GM23248 (cell line): ENCODE measurements around the gene INCA1. TPM values are rescaled to one million over a fixed set of nuclear protein-coding genes. Genes with fewer than 3 reads are reported as not detected.

ENCODE experiments used
- DNase-seq: peaks from one replicate; pipeline ENCODE4 v3.0.0-alpha.2; 2015
- H2AFZ ChIP-seq: fragments of 200-600 bp; sonication (generic); 2 replicates; pipeline ENCODE4 v1.6.1; 2016; ENCODE audit warnings: antibody characterized with exemption
- H3F3A ChIP-seq: fragments of 200-600 bp; sonication (generic); 2 replicates; pipeline ENCODE4 v1.6.1; 2016; ENCODE audit warnings: mild to moderate bottlenecking, antibody characterized with exemption, mixed run types; ENCODE audit not compliant: insufficient read depth
- H3K27ac ChIP-seq: fragments of 200-600 bp; sonication (generic); 2 replicates; pipeline ENCODE4 v1.5.1; 2016; ENCODE audit warnings: mild to moderate bottlenecking
- H3K27me3 ChIP-seq: fragments of 200-600 bp; sonication (generic); replicated peaks from 2 replicates; pipeline ENCODE4 v1.6.1; 2016; ENCODE audit warnings: mild to moderate bottlenecking; ENCODE audit not compliant: insufficient read depth
- H3K36me3 ChIP-seq: fragments of 200-600 bp; sonication (generic); 2 replicates; pipeline ENCODE4 v1.6.1; 2016; ENCODE audit warnings: low read depth, mild to moderate bottlenecking
- H3K4me1 ChIP-seq: fragments of 200-600 bp; sonication (generic); 2 replicates; pipeline ENCODE4 v1.6.1; 2016; ENCODE audit warnings: mild to moderate bottlenecking; ENCODE audit not compliant: insufficient read depth
- H3K4me2 ChIP-seq: fragments of 200-600 bp; sonication (generic); one replicate; pipeline ENCODE4 v1.6.1; 2016; ENCODE audit warnings: mild to moderate bottlenecking; ENCODE audit not compliant: unreplicated experiment
- H3K4me3 ChIP-seq: fragments of 200-600 bp; sonication (generic); 2 replicates; pipeline ENCODE4 v1.5.1; 2016; ENCODE audit warnings: mild to moderate bottlenecking
- H3K79me2 ChIP-seq: fragments of 200-600 bp; sonication (generic); 2 replicates; pipeline ENCODE4 v1.6.1; 2016; ENCODE audit warnings: mild to moderate bottlenecking; ENCODE audit not compliant: insufficient read depth
- H3K9ac ChIP-seq: fragments of 200-600 bp; sonication (generic); 2 replicates; pipeline ENCODE4 v1.6.1; 2016; ENCODE audit warnings: mild to moderate bottlenecking
- H3K9me2 ChIP-seq: fragments of 200-600 bp; sonication (generic); 2 replicates; pipeline ENCODE4 v1.6.1; 2016; ENCODE audit warnings: mixed run types, mild to moderate bottlenecking, moderate library complexity; ENCODE audit not compliant: insufficient read depth
- H3K9me3 ChIP-seq: fragments of 200-600 bp; sonication (generic); one replicate; pipeline ENCODE4 v1.6.1; 2017; ENCODE audit warnings: low read depth
- H4K20me1 ChIP-seq: fragments of 200-600 bp; sonication (generic); 2 replicates; pipeline ENCODE4 v1.6.0; 2016; ENCODE audit not compliant: insufficient read depth
- EZH2 ChIP-seq: fragments of 200-600 bp; sonication (generic); IDR thresholded peaks from 2 replicates; pipeline ENCODE4 v1.6.1; 2018; ENCODE audit warnings: antibody characterized with exemption, mild to moderate bottlenecking; ENCODE audit not compliant: insufficient read depth, poor library complexity, severe bottlenecking
- EZH2phosphoT487 ChIP-seq: fragments of 200-600 bp; sonication (generic); IDR thresholded peaks from 2 replicates; pipeline ENCODE4 v1.6.1; 2018; ENCODE audit warnings: antibody characterized with exemption, moderate library complexity, mild to moderate bottlenecking, low read depth; ENCODE audit not compliant: insufficient read depth
- WGBS, 2 experiments: methylation state at CpG; one replicate each; pipeline ENCODE4 v1.1.6; 2015 to 2017; ENCODE audit warnings: low lambda C conversion rate in 2 of 2, low coverage in 1 of 2; ENCODE audit errors: missing lambda C conversion rate in 2 of 2; 5-methylcytosine and 5-hydroxymethylcytosine counted together
- in situ Hi-C: fragments of 300-500 bp; cut with MboI; formaldehyde crosslinking; loops from 2 replicates; pipeline ENCODE4 v1.15.0; 2020
- polyA plus RNA-seq: library from polyadenylated mRNA; unstranded; fragments of >200 nt; fragmentation: Nextera tagmentation; extraction: Ambion mirVana; gene quantifications from 2 replicates; pipeline ENCODE4 v1.2.1, GENCODE V29; 2016
- total RNA-seq: library from RNA; depleted of rRNA; stranded (reverse); fragments of >200 nt; shearing (Covaris generic); gene quantifications from 2 replicates; pipeline ENCODE4 v1.2.3, GENCODE V29; 2014

INCA1 gene
- total and polyA plus RNA-seq, 2 experiments from 2014 or later: 0.32 to 1.2 TPM

GRCh38 chr17:4969551-4970173 lies 27.7 kb downstream of the INCA1 start:
- H3K9ac ChIP-seq: peak overlapping the region; percentile 91
- no peaks in the 10 kb centered on the region for H3K9me3 ChIP-seq
- in situ Hi-C loops: no loop called here
- H3K36me3 ChIP-seq: no peaks in the 10 kb centered on the region; the same call in 1 of the 2 replicates
- H3K27ac ChIP-seq: peak overlapping the region; percentile 96
- peaks cover 24% of the 10 kb centered on the region for H3K4me1 ChIP-seq
- H3F3A ChIP-seq: peaks cover 45% of the 10 kb centered on the region
- H3K9me2 ChIP-seq: no peaks in the 10 kb centered on the region
- TF ChIP-seq EZH2: no peak
- no peak for TF ChIP-seq EZH2phosphoT487
- H3K27me3 ChIP-seq: no peaks in the 10 kb centered on the region
- 81 to 82% methylated on average over 16 of the region's 16 CpGs for WGBS, 2 experiments
- no peak overlapping the region for H2AFZ ChIP-seq
- H3K4me2 ChIP-seq: peak overlapping the region; percentile 87
- no peak overlapping the region; the same call in 1 of the 2 replicates for H3K4me3 ChIP-seq
- H3K79me2 ChIP-seq: peaks cover 15% of the 10 kb centered on the region
- peak; percentile 65 for DNase-seq
- H4K20me1 ChIP-seq: no peaks in the 10 kb centered on the region

DNA sequence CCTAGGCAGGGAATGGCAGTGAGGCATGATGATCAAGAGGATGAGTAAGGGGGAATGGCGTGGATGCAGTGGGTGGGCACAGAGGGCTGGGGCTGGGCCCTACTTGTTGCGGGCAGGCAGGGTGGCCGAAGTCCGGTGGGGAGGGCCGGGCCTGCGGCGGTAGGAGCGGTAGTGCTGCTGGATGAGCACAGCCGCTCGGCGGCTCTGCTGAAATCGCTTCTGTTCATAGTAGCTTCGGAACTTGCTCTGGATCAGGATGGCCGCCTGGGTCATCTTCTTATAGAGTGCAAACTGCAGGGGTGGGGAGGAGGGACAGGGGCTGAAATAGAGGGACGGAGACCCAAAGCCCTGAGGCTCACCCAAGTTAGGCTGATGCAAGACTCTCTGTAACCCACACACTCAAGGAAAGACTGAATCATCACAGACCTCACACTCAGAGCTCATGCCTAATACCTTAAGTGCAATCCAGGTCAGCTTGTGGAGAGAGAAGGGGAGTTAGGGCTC lies 28.2 kb downstream of the INCA1 start:
- WGBS, 2 experiments: 79 to 81% methylated on average over 11 to 15 of the region's 15 CpGs
- Histone ChIP-seq H3K4me2 (peak overlapping the region; percentile 87), H3F3A (peaks cover 45% of the 10 kb centered on the region), H3K79me2 (peaks cover 19% of the 10 kb centered on the region), H3K27ac (peak overlapping the region; percentile 96), H3K4me3 (peak overlapping the region; percentile 85), H3K36me3 (no peaks in the 10 kb centered on the region), H3K4me1 (peaks cover 24% of the 10 kb centered on the region), H3K27me3 (no peaks in the 10 kb centered on the region), H3K9ac (peak overlapping the region; percentile 91), H4K20me1 (no peaks in the 10 kb centered on the region), H2AFZ (no peak overlapping the region), H3K9me2 (no peaks in the 10 kb centered on the region), H3K9me3 (no peaks in the 10 kb centered on the region)
- no peak for TF ChIP-seq EZH2
- in situ Hi-C loops: no loop called here
- DNase-seq: peak; percentile 93

- DNase-seq: peak; percentile 37
Measured at GRCh38 chr17:4968486-4969046, 28.8 kb downstream of the INCA1 start.

GRCh38 chr17:4967539-4968485 lies 29.5 kb downstream of the INCA1 start, which contains the start of gene SPAG7:
SPAG7 (minus strand) TSS chr17:4967817; CDS start chr17:4967804, 13 bp downstream.
- peaks cover 45% of the 10 kb centered on the region for H3F3A ChIP-seq
- H3K27ac ChIP-seq: peak within 1 kb of the TSS; percentile 96
- TF ChIP-seq EZH2phosphoT487: no peak
- no peak for TF ChIP-seq EZH2
- peak; percentile 97 for DNase-seq
- H3K9me2 ChIP-seq: no peaks in the 10 kb centered on the region
- H3K36me3 ChIP-seq: no peaks in the 10 kb centered on the region
- peaks cover 24% of the 10 kb centered on the region for H3K79me2 ChIP-seq
- no peaks in the 10 kb centered on the region for H4K20me1 ChIP-seq
- H2AFZ ChIP-seq: peak within 1 kb of the TSS; percentile 55
- no peaks in the 10 kb centered on the region for H3K9me3 ChIP-seq
- H3K4me3 ChIP-seq: peak within 1 kb of the TSS; percentile 85
- H3K27me3 ChIP-seq: no peaks in the 10 kb centered on the region
- peak within 1 kb of the TSS; percentile 91 for H3K9ac ChIP-seq
- in situ Hi-C loops: no loop called here
- 3 to 4% methylated on average over 62 to 66 of the region's 66 CpGs for WGBS, 2 experiments
- peak within 1 kb of the TSS; percentile 96 for H3K4me2 ChIP-seq
- peaks cover 24% of the 10 kb centered on the region for H3K4me1 ChIP-seq

More at GRCh38 chr17:4968486-4969046, 28.8 kb downstream of the INCA1 start:
- H2AFZ ChIP-seq: 0 out of 2 replicates have a peak overlapping the region, but pooled peaks have one; percentile 43
- peak overlapping the region; percentile 96 for H3K27ac ChIP-seq
- H3K4me3 ChIP-seq: peak overlapping the region; percentile 85
- 46 to 52% methylated on average over 21 to 23 of the region's 23 CpGs for WGBS, 2 experiments
- H3F3A ChIP-seq: peaks cover 45% of the 10 kb centered on the region
- H3K9me2 ChIP-seq: no peaks in the 10 kb centered on the region
- H3K79me2 ChIP-seq: peaks cover 24% of the 10 kb centered on the region
- H3K4me1 ChIP-seq: peaks cover 24% of the 10 kb centered on the region
- H3K4me2 ChIP-seq: peak overlapping the region; percentile 87
- TF ChIP-seq EZH2: no peak
- in situ Hi-C loops: no loop called here
- peak overlapping the region; percentile 91 for H3K9ac ChIP-seq
- H3K27me3 ChIP-seq: no peaks in the 10 kb centered on the region
- H4K20me1 ChIP-seq: no peaks in the 10 kb centered on the region
- no peaks in the 10 kb centered on the region for H3K9me3 ChIP-seq
- no peaks in the 10 kb centered on the region for H3K36me3 ChIP-seq
